GM12801 (cell line): ENCODE data around the gene SREBF2.

ENCODE experiments used
- CTCF ChIP-seq: IDR thresholded peaks from one replicate; pipeline ENCODE4 v1.5.1; 2011; ENCODE audit warnings: control low read depth; ENCODE audit not compliant: insufficient read length; ENCODE audit errors: extremely low read depth

Gene SREBF2

DNA sequence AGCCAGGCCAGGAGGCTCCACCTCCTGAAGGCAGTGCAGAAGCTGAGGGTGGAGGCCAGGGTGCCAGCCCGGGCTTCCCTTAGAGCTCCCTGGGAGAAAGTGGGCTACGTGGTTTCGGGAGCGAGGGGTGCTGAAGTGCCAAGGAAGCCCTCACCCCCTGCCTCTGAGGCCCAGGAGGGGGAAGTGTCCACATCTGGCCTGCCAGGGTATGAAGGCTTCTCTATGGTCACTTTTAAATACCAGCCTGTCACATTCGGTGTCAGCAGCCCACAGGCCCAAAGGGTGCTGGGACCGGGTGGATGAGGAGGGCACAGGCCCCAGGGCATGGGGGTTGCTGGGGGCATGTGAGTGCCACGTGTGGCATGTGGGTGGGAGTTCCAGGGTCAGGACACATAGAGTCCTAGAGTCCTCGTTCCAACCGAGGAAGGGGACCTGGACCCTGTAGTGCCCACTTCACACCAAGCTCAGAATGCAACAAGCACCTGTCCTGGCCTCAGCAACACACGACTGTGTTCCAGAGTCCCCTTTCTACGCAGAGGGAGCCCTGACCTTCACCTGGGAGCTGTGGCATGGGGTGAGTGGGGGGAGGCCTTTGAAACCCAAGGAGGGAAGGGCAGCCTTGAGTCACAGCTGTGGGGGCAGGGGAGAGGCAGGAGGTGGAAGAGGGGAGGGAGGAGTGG, 80.3 kb downstream of the SREBF2 start:
- TF ChIP-seq CTCF = no peak

GRCh38 chr22:41913842-41914534, 81.1 kb downstream of the SREBF2 start:
- no peak for TF ChIP-seq CTCF

GRCh38 chr22:41914611-41915034, 81.7 kb downstream of the SREBF2 start:
- TF ChIP-seq CTCF = no peak

- no peak for TF ChIP-seq CTCF
These were observed 82.3 kb downstream of the SREBF2 start, which contains the start of gene SHISA8 for GRCh38 chr22:41915035-41915785. TSS of gene SHISA8 (minus strand) at chr22:41915074. CDS start at chr22:41914667, 407 bp downstream.

GRCh38 chr22:41915786-41916493, 83.0 kb downstream of the SREBF2 start:
- TF ChIP-seq CTCF = no peak

DNA sequence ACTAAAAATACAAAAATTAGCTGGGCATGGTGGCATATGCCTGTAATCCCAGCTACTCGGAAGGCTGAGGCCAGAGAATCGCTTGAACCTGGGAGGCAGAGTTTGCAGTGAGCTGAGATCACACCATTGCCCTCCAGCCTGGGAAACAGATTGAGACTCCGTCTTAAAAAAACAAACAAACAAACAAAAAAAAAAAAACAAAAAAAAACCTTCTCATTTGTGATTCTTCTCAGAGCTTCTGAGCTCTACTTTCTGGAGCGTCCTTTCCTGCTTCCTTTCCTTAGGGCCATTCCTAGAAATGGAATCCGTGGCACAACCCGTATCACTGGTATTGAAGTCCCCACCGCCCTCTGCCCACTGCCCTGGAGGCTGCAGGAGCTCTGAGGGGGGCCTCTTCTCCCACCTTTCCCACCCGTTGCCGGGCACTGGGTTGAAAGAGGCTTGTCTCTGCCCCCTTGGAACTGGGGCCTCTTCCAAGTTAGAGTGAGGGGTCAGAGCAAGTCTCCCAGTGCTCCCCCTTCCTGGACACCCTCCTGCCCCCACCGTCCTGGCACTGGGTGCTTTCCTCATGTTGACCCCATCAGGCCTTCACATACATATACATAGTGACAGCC, 83.9 kb downstream of the SREBF2 start:
- TF ChIP-seq CTCF = no peak
